Body of pancreas (tissue), 4 donors: Measurements from ENCODE around the gene LARP1.

Experiments used
- POLR2A ChIP-seq, 3 donors: fragments of 450-650 bp; IDR thresholded peaks; one replicate each; pipeline ENCODE4 v1.6.1; 2016; ENCODE audit warnings: antibody characterized with exemption in 3 of 3, mild to moderate bottlenecking in 2 of 3
- TF ChIP-seq, protein P1 (sequence below), 7 experiments: fragments of 450-650 bp in 4 of 7; fragments of 200-600 bp in 3 of 7; sonication (generic) in 3 of 7; IDR thresholded peaks; one replicate each; pipeline ENCODE4 v1.5.1; 2016 to 2019; ENCODE audit warnings: antibody characterized with exemption in 7 of 7

DNA sequence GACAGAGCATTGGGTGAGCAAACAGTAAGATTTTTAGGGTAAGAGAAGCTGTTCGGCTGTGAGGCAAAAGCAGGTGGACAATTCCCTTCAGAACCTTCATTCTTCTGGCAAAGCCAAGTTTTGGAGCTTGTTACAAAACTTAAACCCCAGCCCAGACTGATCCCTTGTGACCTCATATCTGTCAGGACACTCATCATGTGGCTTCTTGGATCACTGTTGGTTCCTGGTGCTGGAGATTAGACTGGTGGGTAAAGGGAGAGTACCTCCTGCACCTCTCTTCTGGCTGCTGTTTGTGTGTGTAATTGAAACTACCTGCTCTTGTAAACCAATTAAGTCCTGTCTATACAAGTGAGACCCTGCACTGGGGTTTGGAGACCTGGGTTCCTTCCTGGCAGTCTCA lies 21.0 kb downstream of the LARP1 start:
- TF ChIP-seq, protein P1, sequence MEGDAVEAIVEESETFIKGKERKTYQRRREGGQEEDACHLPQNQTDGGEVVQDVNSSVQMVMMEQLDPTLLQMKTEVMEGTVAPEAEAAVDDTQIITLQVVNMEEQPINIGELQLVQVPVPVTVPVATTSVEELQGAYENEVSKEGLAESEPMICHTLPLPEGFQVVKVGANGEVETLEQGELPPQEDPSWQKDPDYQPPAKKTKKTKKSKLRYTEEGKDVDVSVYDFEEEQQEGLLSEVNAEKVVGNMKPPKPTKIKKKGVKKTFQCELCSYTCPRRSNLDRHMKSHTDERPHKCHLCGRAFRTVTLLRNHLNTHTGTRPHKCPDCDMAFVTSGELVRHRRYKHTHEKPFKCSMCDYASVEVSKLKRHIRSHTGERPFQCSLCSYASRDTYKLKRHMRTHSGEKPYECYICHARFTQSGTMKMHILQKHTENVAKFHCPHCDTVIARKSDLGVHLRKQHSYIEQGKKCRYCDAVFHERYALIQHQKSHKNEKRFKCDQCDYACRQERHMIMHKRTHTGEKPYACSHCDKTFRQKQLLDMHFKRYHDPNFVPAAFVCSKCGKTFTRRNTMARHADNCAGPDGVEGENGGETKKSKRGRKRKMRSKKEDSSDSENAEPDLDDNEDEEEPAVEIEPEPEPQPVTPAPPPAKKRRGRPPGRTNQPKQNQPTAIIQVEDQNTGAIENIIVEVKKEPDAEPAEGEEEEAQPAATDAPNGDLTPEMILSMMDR (IDR thresholded peaks at IDR 0.05): no peak
- no peak for TF ChIP-seq POLR2A (IDR thresholded peaks at IDR 0.05)
